OCI-LY3 (cell line): Measurements from ENCODE around the gene SLC25A33.

Source experiments
- CTCF ChIP-seq: fragments of 200-600, 300-600 bp; sonication (generic); IDR thresholded peaks from 2 replicates; pipeline ENCODE4 v1.5.1; 2014; ENCODE audit warnings: antibody characterized with exemption, low read length, low read depth
- EZH2phosphoT487 ChIP-seq: fragments of 200-600 bp; shearing (Covaris generic); IDR thresholded peaks from 2 replicates; pipeline ENCODE4 v1.6.1; 2018; ENCODE audit warnings: antibody characterized with exemption, mixed run types, low read depth

GRCh38 chr1:9589144-9589718 is 50.0 kb downstream of the SLC25A33 start:
- TF ChIP-seq CTCF (no peak), EZH2phosphoT487 (no peak)
